Activated effector memory CD4-positive, alpha-beta T cell treated with anti-CD3 and anti-CD28 coated beads, Interleukin-2, amount 50 U/mL, for 16 hours (primary cell): Measurements from ENCODE around the gene FSD1.
"Not testable (repeated sequence)": the region's sequence is repeated elsewhere in the genome, so short reads cannot be mapped to it uniquely, and the experiment has no call there.

Experiments
- DNase-seq: peaks from one replicate; pipeline ENCODE4 v3.0.0-alpha.2; 2020

The FSD1 gene

GRCh38 chr19:4347521-4347920 is 43.1 kb downstream of the FSD1 start:
- DNase-seq, result no peak

DNA sequence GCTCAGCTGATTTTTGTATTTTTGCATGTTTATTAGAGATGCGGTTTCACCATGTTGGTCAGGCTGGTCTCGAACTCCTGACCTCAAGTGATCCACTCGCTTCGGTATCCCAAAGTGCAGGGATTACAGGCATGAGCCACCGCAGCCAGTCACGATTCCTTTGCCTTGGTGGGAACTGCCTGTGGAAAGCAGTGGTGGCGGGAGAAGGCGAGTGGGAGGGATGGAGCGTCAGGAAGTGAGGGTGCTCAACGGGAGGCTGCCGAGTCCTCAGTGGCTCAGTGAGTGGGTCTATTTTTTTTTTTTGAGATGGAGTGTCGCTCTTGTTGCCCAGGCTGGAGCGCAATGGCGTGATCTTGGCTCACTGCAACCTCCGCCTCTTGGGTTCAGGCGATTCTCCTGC is 44.8 kb downstream of the FSD1 start:
- not testable (repeated sequence) for DNase-seq

- DNase-seq, result no peak
Observed at GRCh38 chr19:4350111-4350510, 45.7 kb downstream of the FSD1 start.

GRCh38 chr19:4350726-4351125 is 46.3 kb downstream of the FSD1 start:
- DNase-seq, result no peak

DNA sequence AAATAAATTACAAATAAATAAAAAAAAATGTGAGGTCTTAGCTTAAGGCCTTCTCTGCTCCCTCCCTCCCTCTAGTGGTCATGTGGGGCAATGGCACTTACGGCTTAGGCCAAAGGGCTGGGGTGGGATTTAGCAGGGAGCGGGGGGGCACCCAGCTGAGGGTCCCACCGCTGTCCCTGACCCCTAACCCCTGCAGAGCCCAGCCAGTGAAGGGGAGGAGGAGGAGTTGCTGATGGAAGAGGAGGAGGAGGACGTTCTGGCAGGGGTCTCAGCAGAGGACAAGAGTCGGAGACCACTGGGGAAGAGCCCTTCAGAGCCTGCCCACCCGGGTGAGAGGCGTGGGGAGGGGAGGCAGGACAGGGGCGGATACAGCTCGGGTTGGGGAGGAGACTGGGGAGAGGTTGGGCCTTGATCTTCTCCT is 48.3 kb downstream of the FSD1 start:
- DNase-seq, result peak; percentile 83

- DNase-seq, result no peak
Observed at GRCh38 chr19:4354282-4354681, 49.9 kb downstream of the FSD1 start.

DNA sequence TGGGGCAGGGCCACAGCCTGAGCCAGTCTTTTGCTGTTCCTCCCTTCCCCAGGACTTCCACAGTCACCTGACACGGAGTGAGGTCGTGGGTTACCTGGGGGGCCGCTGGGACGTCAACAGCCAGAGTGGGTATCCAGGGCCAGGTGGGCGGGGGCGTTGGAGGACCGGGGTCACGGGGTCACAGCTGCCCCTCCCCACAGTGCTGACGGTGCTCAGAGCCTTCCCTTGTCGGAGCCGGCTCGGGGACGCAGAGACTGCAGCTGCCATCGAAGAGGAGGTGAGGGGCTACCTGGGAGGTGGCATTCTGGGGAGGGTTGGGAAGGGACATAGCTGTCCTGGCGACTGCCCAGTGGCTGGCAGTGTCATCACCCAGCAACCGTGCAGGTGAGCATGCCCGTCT is 50.5 kb downstream of the FSD1 start:
- DNase-seq, result no peak

DNA sequence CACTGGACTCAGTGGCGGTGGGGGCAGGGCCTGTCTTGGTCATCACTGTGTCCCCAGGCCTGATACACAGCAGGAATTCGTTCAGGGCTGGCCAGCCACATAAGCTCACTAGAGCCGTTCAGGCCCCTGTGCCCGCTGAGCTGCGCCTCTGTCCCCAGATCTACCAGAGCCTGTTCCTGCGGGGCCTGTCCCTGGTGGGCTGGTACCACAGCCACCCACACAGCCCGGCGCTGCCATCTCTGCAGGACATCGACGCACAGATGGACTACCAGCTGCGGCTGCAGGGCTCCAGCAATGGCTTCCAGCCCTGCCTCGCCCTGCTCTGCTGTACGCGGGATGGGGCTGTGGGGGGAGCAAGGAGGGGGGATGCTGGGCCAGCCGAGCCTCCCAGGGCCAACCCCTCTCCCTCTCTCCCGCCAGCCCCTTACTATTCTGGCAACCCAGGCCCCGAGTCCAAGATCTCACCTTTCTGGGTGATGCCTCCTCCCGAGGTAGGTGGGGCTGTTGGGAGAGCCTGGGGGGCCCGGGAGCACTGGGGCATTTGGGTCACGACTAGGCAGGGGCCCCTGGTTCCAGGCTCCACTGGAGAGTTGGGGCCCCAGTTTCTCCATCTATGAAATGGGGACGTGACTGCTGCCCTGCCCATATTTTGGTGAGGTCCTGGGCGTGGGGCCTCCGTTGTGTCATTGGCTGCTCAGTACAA is 52.8 kb downstream of the FSD1 start:
- DNase-seq, result no peak

GRCh38 chr19:4357921-4358326 is 53.5 kb downstream of the FSD1 start:
- no peak for DNase-seq

GRCh38 chr19:4358709-4359626 is 54.6 kb downstream of the FSD1 start:
- DNase-seq, result no peak

GRCh38 chr19:4359627-4360000 is 55.2 kb downstream of the FSD1 start:
- DNase-seq, result no peak

DNA sequence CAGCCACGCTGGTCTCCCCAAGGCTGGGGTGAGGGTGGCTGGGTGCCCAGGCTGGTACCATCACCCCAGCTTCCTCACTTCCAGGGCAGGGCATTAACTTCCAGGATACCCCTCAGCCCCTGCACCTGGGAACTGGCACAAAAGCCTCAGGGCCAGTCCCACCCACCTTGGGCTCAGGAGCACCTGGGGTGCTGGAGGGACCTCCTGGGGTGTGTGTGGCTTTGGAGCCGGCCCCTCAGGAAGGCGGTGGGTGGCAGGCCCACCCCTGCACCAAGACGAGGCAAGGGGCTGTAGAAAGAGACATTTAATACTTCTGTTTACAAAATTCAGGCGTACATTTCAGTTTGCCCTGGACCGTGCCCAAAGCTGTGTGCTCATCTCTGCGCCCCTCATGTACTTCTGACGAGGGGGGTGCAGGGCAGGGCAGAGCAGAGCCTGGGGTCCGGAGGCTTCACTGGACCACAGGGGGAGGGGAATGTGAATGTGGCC is 55.7 kb downstream of the FSD1 start:
- DNase-seq, result no peak

DNA sequence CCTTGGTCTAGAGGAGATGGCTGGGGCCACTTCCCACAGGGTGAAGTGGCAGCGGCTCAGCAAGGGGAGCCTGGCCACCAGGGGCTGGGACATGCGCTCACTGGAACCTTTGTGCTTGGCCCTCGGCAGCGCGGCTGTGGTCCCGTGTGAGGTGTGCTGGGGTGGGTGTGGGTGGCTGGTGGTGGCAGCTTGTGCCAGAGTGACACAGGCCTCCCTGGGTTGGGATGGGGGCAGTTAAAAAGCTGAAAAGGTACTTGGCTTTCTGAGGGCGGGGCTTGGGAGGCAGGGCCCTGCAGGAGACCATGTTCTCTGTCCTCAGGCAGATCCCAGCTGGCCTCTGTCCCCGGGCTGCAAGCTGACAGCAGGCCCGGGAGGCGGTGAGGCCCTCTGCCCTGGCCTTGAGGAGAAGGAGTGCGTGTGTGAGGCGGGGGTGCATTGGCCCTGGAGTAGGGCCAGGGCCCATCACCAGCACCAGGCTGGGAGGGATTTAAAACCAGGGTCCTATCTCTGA is 56.3 kb downstream of the FSD1 start:
- DNase-seq, result no peak

- no peak for DNase-seq
Observed at GRCh38 chr19:4361152-4362046, 57.0 kb downstream of the FSD1 start.

- no peak for DNase-seq
Observed at GRCh38 chr19:4362101-4362828, 57.9 kb downstream of the FSD1 start.

- DNase-seq, result no peak
Observed at GRCh38 chr19:4362831-4363545, 58.6 kb downstream of the FSD1 start.

DNA sequence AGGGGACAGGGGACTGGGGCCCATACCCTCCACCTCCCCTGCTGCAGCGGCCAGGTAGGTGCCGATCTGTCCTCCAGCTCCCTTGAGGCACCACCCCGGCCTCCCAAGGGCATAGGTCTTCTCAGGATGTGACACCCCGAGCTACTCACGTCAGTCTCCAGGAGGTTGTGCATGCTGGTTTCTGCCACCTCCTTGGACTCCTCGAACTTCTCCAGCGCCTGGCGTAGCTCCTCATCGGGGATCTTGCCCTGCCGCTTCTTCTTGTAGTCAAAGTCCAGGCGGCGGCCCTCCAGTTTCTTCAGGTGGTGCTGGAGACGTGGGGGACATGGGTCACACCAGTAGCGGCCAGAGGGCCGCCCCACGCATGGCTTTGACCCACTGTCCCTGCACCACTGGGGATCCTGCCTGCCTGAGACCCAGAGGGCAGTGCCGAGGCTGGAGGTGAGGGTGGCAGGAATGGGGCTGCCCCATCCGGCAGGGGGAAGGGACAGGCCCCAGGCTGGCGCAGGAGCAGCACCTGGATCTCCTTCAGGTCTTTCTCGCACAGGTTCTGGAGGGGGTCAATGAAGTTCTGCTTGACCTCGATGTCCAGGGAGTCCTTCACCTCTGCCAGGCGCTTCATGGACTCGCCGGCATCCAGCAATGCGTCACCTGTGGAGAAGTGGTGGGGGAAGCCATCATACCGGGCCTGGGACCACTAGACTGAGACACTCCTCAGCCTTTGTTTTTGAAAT is 59.3 kb downstream of the FSD1 start:
- no peak for DNase-seq

- DNase-seq, result no peak
Observed at GRCh38 chr19:4365341-4365740, 60.9 kb downstream of the FSD1 start.

DNA sequence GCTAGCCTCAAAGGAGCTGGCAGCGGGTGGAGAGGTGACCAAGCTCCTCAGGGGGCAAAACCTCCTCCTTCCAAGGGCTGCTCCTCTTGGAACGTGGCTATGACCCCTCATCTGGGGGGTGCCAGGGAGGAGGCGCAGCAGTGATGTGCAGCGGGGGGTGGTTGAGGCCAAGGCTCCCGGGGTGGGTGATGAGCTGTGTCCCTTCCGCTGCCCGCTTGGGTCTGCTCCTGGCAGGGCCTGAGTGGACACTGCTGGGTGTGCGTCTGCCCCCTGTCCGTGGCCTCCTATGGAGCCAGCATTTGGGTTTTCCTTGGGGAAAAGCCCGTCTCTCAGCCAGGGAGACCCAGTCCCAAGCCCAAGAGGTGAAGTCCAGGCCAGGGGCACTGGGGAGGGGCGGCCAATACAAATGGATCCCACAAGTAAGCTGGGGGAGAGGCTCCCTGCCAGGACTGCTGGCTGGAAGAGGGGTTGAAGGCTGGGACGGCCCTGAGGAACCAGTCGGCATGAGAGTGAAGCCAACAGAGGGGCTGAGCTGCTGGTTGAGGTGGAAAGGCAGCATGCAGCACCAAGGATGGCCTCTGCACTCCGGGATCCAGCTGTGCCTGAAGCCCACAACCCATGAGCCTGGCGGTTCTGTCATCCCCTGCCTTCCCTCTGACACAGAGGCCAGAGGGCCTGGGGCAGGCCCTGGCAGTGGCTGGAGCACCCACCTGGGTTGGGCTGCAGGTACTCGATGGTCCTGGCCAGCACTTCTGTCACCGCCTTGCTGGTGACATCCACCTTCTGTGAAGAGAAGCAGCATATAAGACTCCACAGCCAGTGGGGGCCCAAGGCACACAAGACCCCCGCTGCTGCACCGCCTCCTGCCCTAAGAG is 61.6 kb downstream of the FSD1 start:
- no peak for DNase-seq
